ENCODE measurements around the gene PLXNB3.
A peak's percentile ranks its signal among the peaks of the same experiment; 100 is the strongest.
"Not testable (repeated sequence)": the region's sequence is repeated elsewhere in the genome, so short reads cannot be mapped to it uniquely, and the experiment has no call there.

PLXNB3 gene

DNA sequence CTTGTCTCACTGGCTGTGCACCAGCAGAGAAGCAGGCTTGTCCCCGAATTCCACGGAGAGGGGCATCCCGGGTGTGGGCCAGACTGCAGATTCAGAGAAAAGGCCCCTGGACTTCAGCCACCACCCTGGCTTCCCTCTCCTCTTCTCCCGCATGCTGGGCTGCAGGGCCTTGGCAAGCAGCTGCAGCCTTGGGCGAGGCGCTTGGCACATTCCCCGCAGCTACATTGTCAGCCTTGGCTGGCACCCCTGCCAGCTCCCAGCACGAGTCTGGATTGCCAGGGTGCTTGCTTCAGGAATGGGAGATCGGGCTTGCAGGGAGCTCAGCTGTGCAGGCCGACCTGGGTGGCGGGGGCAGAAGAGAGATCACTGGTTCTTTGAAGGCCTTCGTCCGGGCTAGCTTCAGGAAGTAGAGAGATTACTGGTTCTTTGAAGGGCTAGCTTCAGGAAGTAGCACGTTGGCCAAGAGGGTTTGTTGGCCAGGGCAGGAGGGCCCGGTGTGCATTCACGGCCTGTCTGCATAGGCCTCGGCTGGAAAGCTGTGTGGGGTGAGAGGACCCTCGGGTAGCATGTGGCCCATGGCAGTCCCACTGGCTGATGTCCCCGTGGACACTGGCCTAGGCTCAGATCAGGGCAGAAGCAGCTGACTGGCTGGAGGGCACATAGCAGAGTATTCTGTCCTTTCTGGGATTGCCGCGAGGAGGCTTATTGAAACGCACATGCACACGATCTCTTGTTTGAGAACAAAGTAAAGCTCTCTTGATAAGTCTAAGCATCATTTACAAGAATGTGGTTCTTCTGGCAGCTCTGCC lies 36.7 kb upstream of the PLXNB3 start:
- H3K27ac ChIP-seq: peak overlapping the region; percentile 49
- no peak for TF ChIP-seq ZFX (IDR thresholded peaks at IDR 0.05; ENCODE audit: borderline replicate concordance)
- TF ChIP-seq, protein P1, sequence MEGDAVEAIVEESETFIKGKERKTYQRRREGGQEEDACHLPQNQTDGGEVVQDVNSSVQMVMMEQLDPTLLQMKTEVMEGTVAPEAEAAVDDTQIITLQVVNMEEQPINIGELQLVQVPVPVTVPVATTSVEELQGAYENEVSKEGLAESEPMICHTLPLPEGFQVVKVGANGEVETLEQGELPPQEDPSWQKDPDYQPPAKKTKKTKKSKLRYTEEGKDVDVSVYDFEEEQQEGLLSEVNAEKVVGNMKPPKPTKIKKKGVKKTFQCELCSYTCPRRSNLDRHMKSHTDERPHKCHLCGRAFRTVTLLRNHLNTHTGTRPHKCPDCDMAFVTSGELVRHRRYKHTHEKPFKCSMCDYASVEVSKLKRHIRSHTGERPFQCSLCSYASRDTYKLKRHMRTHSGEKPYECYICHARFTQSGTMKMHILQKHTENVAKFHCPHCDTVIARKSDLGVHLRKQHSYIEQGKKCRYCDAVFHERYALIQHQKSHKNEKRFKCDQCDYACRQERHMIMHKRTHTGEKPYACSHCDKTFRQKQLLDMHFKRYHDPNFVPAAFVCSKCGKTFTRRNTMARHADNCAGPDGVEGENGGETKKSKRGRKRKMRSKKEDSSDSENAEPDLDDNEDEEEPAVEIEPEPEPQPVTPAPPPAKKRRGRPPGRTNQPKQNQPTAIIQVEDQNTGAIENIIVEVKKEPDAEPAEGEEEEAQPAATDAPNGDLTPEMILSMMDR (IDR thresholded peaks at IDR 0.05): no peak

DNA sequence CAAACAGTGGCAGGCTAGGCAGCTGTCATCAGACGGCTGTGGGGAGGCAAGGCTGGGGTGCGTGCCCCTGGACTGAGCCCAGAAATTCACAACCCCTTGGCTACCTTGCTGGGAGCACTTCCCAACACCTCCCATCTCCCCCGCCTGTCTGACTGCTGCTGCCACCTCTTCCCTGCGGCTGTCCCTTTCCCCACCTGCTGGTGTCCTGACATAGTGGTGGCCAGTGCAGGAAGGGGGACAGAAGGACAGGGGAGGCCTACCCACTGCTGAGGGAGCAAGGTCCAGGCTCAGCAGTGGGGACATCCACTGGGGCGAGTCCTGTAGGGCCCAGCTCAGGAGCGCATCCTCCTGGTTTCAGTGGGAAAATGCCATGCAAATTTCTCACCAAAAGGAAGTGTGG lies 36.0 kb upstream of the PLXNB3 start:
- H3K27ac ChIP-seq: no peak overlapping the region
- TF ChIP-seq, protein P1 (IDR thresholded peaks at IDR 0.05): 0 out of 2 replicates have a peak, but pooled peaks have one; percentile 9
- TF ChIP-seq ZFX (IDR thresholded peaks at IDR 0.05; ENCODE audit: borderline replicate concordance): no peak

DNA sequence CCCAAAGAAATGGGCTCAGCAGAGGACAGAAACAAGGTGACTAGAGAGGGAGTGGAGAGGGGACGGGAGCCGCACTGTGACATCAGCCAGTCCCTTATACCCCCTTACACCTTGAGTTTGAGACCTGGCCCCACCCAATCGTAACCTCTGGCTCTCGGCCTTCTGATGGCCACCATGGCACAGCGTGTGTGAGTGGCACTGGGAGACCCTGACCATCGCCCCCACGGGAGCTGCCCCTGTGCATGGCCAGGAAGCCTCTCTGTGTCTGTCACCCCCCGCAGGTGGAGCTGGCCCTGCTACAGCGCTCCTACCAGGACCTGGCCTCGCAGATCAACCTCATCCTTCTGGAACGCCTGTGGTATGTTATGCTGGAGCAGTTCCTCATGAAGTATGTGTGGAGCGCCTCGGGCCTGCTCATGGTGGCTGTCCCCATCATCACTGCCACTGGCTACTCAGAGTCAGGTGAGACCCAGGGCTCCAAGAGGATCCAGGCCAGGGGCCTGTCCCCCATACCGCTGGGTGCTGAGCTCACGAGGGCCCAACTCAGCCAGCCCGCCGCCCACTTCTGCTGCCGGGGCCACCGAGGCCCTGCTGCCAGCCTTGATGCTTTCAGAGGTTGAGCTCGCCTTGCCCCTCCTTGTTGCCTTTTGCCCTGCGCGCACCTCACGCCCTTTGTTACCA lies 35.0 kb upstream of the PLXNB3 start:
- H3K27ac ChIP-seq: no peak overlapping the region
- no peak for TF ChIP-seq ZFX (IDR thresholded peaks at IDR 0.05; ENCODE audit: borderline replicate concordance)
- TF ChIP-seq, protein P1 (IDR thresholded peaks at IDR 0.05): no peak

DNA sequence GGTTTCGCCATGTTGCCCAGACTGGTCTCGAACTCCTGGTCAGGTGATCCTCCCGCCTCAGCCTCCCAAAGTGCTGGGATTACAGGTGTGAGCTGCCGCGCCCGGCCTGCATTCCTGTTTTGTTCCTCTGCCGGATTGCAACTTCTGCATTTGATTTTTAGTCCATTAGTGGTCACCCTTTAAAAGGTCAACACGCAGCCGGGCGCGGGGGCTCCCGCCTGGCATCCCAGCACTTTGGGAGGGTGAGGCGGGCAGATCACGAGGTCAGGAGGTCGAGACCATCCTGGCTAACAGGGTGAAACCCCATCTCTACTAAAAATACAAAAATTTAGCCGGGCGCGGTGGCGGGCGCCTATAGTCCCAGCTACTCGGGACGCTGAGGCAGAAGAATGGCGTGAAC lies 33.9 kb upstream of the PLXNB3 start:
- not testable (repeated sequence) for H3K27ac ChIP-seq

DNA sequence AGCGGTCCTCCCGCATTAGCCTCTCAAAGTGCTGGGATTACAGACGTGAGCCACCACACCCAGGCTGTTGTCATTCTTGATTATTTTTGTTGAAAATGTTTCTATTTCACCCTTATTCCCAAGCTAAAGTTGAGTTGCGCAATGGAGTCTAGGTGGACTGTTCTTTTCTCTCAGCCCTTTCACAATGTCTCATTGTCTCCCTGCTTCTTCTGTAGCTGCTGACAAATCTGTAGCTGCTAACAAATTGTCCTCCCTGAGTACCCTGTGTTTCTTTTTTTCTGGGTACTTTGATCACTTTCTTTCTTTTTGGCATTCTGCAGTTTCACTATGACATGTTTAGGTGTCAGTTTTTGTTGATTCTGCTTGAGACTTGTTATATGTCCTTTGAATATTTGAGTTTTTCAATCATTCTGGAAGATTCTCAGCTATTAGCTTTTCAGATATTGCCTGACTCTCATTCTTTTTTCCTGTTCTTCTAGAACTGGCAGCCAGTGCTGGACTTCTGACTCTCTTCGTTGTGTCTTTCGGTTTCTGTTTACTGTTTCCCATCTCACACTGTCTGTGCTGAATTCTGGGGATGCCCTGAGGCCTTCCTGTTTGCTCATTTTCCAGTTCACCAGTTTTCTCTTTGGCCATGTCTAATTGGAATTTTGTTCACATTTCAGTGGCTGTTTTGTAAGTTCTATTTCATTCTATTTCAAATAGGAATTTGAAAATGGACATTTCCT lies 32.8 kb upstream of the PLXNB3 start:
- H3K27ac ChIP-seq: no peak overlapping the region
- no peak for TF ChIP-seq ZFX (IDR thresholded peaks at IDR 0.05; ENCODE audit: borderline replicate concordance)
- TF ChIP-seq, protein P1 (IDR thresholded peaks at IDR 0.05): no peak

DNA sequence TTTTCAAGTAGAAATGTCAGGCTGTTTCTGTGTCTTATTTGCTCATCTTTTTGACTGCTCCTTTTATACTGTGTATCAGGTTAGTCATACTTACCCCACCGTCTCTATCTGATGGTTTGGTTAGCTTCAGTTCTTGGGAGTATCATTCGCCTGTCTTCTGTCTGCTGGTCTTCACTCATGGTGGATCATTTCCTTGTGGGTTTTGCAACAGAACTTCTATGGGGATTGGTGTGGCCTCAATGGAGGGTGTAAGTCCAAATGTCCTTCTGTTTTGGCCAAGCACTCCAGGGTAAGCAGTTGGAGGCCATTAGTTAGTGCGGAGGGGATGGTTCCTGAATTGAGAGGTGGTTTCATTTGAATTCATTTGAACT lies 32.2 kb upstream of the PLXNB3 start:
- no peak overlapping the region for H3K27ac ChIP-seq
- TF ChIP-seq, protein P1 (IDR thresholded peaks at IDR 0.05): no peak
- TF ChIP-seq ZFX (IDR thresholded peaks at IDR 0.05; ENCODE audit: borderline replicate concordance): no peak

DNA sequence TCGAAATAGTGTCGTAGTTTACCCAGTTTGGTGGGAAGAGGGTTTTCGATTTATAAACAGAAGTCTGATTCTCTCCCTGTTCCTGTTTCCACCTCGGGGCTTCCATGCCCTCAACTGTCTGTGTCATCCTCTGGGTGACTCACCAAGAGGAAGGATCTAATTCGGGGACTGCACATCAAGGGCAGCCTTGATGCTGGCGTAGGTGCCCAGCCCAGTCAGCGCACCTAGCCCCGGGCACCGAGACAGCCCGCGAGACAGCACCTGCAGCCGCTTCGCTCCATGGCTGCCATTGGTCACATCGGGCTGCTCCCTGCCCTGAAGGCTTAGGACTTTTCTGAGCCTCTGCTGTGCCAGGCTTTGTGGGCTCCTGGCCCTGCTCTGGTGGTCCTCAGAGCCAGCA lies 31.6 kb upstream of the PLXNB3 start:
- TF ChIP-seq, protein P1 (IDR thresholded peaks at IDR 0.05): no peak
- TF ChIP-seq ZFX (IDR thresholded peaks at IDR 0.05; ENCODE audit: borderline replicate concordance): no peak
- H3K27ac ChIP-seq: no peak overlapping the region

Measured in 22Rv1 (cell line).